IPS DF 4.7 (cell line): Measurements from ENCODE around the gene CDKL2.
"Not testable (repeated sequence)": the region's sequence is repeated elsewhere in the genome, so short reads cannot be mapped to it uniquely, and the experiment has no call there.

Experiments
- DNase-seq: peaks from one replicate; pipeline ENCODE4 v3.0.0-alpha.2; 2013; ENCODE audit warnings: low spot score; ENCODE audit errors: extremely low read depth

The CDKL2 gene

DNA sequence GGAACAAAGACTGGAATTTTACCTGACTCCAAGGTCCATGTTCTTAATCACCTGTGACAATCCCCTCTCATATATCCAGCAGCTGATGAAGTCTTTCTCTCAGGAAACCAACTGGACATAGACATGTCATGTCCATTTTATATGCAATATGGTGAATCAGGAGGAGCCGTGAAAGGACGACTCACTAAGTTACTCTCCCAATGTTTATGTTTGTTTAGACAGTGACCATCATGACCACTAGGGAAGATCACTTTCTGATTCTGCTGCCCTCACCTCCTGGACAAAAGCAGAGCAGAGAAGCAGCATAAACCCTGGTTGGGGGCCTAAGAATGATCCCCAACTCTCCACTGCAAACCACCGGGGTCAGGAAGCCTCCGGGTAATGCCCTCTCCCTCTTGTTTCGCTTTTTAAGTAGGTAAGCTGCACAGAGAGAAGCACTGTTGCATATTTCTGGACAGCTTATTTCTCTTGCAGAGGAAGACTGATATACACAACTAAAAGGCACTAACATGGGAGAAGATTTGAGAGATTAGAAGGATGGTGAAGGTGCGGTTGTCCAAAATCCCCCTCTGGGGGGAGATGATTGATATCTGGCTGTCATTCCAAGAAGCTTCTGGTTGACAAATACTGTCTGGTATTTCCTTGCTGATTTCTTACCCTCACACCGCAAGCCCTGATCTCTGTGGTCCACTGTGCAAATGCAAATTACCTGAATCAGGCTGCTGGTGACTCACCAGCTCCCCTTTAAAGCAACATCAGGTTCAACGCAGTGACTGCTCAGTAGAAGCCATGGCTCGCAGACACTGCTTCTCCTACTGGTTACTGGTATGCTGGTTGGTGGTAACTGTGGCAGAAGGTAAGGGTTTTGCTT is 74.8 kb downstream of the CDKL2 start, which contains the start of gene ODAPH:
TSS of gene ODAPH (plus strand) at position 773 of the 871 bp plus-strand sequence. CDS start at position 790, 17 bp downstream.
- no peak for DNase-seq

DNA sequence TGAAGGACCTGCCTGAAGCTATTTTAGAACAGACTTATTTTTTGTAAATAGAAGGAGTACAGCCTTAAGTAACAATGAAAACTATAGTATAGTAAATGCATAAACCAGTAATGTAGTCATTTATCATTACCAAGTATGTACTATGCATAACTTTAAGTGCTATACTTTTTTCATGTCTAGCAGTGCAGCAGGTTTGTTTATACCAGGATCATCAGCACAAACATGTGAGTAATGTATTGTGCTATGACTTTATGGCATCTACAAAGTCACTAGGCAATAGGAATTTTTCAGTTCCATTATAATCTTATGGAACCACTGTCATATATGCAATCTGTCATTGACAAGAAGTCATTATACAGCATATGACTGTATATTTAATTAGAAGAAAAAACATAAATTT is 77.9 kb downstream of the CDKL2 start:
- DNase-seq, result no peak

DNA sequence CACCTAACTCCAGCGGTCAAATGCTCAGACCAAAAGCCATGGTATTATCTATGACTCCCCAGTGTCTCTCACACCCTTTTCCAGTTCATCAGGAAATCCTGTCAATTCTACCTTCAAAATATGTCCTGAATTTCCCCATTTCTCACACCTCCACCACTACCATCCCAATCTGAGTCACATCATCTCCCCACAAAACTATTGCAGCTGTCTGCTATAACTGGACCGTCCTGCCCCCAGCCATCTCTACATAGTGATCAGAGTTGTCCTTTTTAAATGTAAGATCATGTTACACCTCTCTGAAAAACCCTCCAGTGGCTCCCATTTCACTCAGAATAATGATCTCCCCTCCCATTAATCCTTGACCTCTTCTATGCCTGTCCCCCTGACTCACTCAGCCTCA is 81.3 kb downstream of the CDKL2 start:
- no peak for DNase-seq

DNA sequence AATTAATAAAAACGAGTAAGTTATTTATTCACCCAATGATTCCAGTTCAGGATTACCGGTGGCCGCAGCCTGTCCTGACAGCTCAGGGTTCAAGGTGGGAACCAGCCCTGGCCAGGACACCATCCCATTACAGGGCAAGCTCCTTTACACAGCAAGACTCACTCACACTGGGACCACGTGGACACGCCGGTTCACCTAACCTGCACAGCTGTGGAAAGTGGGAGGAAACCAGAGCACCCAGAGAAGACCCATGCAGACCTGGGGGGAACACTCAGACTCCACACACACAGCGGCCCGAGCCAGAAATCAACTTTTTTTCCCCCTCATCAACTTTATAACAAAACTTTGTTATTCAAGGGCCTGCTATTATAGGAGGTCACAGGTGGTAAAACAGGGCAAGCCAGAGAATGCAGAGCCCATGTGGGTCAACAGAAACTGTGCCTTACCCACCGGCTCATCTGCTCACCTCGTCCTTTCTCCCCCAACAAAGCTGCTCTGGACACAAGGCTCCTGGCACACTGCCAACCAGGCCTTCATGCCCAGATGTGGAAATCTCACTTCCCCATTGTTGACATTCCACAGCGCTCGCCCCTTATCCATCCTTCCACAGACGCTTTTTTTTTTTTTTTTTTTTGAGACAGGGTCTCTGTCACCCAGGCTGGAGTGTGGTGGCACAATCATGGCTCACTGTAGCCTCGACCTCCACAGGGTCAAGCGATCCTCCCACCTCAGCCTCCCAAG is 82.5 kb downstream of the CDKL2 start:
- no peak for DNase-seq

DNA sequence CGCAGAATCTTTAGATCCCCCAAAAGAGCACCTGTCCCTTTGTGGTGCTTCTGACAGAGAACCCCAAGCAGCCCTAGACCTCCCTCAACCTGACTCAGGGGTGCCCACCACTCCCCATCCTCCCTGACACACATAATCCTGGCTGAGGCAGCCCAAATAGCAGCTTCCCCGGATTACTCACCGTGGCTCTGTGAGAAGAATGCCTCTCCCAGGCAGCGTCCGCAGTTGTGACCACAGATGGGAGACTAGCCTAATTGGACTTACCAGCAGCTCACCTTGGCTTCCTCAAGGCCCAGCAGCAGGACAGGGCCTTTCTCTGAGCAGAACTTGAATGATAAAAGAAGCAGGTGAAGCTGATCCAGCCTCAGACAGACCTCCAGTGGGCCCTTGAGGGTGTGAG is 84.8 kb downstream of the CDKL2 start:
- no peak for DNase-seq

DNA sequence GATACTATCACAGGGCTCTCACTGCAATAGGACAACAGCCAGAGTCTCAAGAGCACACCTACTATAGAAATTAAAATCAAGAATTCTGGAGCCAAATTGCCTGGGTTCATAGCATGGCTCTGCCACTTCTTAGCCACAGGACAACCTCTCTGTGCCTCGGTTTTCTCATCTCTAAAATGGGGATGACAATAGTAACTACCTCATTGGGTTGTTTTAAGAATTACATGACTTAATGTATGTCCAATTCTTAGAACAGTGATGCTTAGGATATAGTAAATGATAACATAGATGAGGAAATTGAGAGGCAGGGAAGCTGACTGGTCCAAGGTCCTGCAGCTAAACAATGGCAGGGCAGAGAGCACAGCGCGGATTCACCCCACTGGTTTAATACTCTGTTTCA is 85.5 kb downstream of the CDKL2 start:
- no peak for DNase-seq

DNA sequence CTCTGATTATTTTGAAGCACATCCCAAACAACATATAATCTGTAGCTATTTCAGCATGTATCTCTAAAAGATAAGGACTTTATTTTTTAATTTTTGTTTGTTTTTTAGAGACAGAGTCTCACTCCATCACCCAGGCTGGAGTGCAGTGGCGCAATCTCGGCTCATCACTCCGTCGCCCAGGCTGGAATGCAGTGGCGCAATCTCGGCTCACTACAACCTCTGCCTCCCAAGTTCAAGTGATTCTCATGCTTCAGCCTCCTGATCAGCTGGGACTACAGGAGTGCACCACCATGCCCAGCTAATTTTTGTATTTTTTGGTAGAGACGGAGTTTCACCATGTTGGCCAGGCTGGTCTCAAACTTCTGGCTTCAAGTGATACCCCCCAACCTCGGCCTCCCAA is 86.1 kb downstream of the CDKL2 start:
- not testable (repeated sequence) for DNase-seq

DNA sequence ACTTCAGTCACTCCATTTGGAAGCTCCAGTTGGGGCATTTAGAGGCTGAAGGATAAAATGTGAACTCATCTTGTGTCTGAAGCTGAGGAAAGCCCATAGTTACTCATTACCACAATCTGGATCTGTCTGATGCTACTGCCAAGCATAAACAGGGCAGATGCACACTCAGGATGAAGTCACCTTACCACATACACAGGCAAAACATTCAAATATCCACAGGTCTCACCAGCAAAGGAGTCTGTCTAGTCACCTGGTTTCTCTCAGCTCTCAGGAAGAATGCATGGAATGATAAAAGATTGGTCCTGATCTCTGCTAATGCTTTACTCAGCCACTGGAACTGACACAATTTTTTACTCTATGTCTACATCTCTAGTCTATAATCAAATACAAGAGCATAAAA is 87.5 kb downstream of the CDKL2 start:
- no peak for DNase-seq

DNA sequence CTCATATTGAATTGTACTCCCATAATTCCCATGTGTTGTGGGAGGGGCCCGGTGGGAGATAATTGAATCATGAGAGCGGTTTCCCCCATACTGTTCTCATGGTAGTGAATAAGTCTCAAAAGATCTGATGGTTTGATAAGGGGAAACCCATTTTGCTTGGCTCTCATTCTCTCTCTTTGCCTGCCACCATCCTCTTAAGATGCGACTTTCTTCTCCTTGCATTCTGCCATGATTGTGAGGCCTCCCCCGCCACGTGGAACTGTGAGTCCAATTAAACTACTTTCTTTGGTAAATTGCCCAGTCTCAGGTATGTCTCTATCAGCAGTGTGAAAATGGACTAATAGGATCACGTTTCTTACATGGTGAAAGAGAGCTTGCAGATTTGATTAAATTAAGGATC is 93.0 kb downstream of the CDKL2 start:
- DNase-seq, result not testable (repeated sequence)

DNA sequence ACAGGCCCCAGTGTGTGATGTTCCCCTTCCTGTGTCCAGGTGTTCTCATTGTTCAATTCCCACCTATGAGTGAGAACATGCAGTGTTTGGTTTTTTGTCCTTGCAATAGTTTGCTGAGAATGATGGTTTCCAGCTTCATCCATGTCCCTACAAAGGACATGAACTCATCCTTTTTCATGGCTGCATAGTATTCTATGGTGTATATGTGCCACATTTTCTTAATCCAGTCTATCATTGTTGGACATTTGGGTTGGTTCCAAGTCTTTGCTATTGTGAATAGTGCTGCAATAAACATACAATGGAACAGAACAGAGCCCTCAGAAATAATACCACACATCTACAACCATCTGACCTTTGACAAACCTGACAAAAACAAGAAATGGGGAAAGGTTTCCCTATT is 96.4 kb downstream of the CDKL2 start:
- not testable (repeated sequence) for DNase-seq

DNA sequence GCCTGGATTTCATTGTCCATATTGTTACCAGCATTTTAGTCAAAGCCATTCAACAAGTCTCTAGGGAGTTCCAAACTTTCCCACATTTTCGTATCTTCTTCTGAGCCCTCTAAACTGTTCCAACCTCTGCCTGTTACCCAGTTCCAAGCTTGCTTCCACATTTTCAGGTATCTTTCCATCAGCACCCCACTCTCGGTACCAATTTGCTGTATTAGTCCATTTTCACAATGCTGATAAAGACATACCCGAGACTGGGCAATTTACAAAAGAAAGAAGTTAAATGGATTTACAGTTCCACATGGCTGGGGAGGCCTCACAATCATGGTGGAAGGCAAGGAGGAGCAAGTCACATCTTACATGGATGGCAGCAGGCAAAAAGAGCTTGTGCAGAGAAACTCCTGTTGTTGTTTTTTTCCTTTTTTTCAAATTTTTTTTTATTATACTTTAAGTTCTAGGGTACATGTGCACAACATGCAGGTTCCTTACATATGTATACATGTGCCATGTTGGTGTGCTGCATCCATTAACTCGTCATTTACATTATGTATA is 96.9 kb downstream of the CDKL2 start:
- not testable (repeated sequence) for DNase-seq

DNA sequence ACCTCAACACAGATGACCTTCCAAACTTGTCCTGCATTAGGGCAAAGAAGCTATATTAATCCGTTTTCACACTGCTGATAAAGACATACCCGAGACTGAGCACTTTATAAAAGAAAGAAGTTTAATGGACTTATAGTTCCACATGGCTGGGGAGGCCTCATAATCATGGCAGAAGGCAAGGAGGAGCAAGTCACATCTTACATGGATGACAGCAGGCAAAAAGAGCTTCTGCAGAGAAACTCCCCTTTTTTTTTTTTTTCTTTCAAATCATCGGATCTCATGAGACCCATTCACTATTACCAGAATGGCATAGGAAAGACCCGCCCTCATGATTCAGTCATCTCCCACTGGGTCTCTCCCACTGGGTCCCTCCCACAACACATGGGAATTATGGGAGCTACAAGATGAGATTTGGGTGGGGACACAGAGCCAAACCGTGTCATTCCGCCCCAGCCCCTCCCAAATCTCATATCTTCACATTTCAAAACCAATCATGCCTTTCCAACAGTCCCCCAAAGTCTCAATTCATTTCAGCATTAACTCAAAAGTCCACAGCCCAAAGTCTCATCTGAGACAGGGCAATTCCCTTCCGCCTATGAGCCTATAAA is 98.7 kb downstream of the CDKL2 start:
- not testable (repeated sequence) for DNase-seq

DNA sequence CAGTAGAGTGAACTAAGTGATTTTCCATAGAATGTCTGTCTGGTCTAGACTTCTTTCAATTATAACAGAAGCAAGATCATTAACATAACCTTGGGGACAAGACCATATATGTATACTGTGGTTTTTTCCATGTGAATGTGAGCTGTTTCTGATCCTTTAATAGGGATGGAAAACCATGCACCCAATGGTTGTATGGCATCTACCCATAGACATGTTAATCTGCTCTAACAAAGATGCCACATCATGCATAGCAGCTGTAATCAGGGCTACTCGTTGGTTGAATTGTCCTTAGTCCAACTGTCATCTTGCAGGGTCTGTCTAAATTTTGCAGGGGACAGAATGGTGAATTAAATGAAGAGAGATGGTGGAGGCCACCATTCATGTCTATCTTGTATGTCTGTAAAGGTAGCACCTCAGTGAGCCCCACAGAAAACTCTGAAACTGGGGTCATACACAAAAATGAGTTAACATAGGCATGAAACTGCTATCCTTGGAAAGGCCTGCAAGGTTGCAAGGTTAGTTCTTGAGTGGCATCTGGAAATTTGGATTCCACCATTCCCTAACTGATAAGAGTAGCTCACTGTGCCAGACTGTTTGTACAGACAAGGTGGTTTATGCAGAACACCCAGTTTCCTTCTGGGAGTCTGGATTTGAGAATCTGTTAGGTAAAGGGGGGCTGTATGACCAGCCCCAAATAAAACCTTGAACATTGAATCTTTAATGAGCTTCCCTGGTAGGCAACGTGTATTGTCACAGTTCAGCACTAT is 99.6 kb downstream of the CDKL2 start:
- DNase-seq, result no peak
